NCI-H82 treated with DMSO at 0.1 percent for 48 hours (cell line): ENCODE measurements around the gene PHRF1.
"Not testable (repeated sequence)": the region's sequence is repeated elsewhere in the genome, so short reads cannot be mapped to it uniquely, and the experiment has no call there.

Experiments
- DNase-seq: peaks from one replicate; lab custom pipeline; 2025; ENCODE audit not compliant: unreplicated experiment; lab: John Stamatoyannopoulos, UW

The PHRF1 gene

DNA sequence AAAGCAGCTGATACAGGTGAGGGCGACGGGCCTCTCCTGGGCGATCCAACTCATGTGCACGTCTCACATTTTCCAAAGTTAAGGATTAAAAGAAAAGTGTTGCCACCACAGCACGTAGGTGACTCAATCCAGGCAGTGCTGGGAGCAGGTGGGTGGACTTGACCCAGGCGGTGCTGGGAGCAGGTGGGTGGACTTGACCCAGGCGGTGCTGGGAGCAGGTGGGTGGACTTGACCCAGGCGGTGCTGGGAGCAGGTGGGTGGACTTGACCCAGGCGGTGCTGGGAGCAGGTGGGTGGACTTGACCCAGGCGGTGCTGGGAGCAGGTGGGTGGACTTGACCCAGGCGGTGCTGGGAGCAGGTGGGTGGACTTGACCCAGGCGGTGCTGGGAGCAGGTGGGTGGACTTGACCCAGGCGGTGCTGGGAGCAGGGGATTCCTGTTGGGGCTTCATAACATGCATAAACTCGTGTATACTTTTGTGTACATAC lies 71.4 kb downstream of the PHRF1 start:
- DNase-seq, result not testable (repeated sequence)

DNA sequence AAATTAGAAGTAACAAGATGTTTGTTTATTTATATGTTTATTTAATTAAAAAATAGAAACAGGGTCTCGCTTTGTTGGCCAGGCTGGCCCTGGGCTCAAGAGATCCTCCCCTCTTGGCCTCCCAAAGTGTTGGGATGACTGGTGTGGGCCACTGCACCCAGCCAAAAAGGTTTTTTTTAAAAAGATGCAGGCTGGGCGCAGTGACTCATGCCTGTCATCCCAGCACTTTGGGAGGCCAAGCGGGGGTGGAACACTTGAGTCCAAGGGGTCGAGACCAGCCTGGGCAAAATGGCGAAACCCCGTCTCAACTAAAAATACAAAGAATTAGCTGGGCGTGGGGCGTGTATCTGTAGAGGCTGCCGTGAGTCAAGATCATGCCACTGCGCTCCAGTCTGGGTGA lies 74.2 kb downstream of the PHRF1 start:
- DNase-seq, result no peak

GRCh38 chr11:653136-653535 lies 76.9 kb downstream of the PHRF1 start:
- DNase-seq, result not testable (repeated sequence)

- no peak for DNase-seq
These were observed 77.6 kb downstream of the PHRF1 start for GRCh38 chr11:653837-654236.

DNA sequence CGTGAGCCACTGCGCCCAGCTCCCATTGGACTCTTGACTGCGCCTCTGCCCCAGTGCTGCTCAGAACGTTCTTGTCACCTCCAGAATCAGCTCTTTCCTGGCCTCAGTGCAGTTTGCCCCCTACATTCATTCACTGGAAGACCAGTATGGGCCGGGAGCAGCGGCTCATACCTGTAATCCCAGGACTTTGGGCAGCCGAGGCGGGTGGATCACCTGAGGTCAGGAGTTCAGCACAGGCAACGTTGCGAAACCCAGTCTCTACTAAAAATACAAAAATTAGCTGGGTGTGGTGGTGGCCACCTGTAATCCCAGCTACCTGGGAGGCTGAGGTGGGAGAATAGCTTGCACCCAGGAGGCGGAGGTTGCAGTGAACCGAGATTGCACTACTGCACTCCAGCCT lies 78.2 kb downstream of the PHRF1 start:
- not testable (repeated sequence) for DNase-seq

- no peak for DNase-seq
These were observed 78.9 kb downstream of the PHRF1 start for GRCh38 chr11:655036-655726.

GRCh38 chr11:656426-656825 lies 80.2 kb downstream of the PHRF1 start:
- no peak for DNase-seq

DNA sequence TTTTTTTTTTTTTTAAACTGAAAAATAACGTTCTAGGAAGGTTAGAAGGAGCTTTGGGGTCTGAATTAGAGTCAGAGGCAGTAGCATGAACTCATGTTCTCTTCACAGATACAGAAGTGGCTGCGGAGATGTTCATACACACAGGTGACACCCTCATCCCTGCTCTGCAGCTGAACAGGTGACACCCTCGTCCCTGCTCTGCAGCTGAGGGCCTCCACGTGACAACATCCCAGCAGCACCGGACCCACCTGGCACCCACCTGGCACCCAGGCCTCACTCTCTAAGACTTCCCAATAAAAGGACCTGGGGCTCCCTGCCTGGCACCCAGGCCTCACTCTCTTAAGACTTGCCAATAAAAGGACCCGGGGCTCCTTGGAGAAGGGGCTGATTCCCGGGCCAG lies 80.6 kb downstream of the PHRF1 start:
- DNase-seq, result no peak

DNA sequence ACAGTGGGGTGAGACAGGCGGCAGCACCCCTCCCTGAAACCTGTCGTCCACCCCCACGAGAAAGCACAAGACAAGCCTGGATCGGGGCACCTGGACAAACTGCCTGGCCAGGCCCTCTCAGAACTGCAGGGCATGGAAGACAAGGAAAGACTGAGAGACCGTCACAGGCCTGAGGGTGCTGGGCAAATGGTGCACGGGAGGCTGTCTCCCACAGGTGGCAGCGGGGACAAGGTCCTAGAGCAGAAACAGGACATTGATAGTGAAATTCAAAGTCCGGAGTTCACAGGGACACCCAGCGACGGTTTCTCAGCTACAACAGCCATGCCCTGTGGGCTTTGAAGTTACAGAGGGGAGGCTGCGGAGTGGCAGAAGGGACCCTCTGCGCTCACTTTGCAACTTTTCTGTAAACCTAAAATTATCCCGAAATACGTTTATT lies 81.4 kb downstream of the PHRF1 start:
- no peak for DNase-seq

- DNase-seq, result no peak
These were observed 83.3 kb downstream of the PHRF1 start for GRCh38 chr11:659532-660085.

DNA sequence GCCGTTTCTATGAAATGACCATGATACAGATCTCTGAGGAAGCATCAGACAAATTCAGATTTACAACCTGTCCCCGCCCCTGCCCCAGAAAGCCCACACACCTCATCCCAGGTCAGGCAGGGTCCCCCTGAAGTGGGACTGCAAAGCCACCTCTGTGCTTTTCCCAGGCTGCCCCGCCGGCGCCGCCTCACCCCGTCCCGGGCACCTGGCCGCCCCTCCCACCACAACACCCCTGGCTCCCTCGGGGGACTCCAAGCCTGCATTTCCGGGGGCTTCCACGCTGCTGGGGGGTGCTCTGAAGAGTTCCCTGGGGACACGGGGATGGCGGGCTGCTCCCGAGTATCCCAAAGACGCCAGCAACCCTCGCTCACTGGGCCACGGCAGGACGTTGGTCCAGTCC lies 84.0 kb downstream of the PHRF1 start:
- no peak for DNase-seq

DNA sequence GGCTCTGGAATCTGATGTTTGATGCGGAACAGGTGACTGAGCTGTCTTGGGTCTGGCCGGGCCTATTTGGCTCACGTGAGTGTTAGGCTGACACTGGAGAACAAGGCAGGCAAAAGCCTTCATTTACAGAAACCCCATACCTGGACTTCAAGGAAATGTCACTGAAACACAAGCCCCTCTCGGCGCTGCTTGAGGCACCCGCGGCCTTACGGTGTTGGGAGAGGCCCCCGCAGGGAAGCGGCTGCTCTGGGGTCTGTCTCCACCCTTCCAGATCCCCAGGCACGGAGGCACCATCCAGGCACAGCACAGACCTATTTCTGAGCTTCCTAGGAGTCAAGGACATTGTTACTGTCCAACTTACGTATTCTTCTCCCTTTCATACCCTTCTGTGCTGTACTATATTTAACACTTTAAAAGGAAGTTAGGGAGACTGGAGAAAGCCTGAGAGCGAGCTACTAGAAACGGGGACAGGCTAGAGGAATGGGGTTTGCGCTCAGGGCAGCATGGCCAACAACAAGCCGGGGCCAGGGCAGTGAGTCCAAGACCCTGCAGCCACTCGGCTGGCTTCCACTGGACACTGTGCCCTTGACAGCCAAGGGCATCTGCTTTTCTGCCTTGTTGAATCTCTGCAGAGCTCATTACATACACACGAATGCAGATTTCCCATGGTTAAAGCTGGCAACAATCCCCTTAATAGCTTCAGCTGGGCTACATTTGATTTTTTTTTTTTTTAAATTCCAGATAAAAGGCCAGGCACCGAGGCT lies 84.6 kb downstream of the PHRF1 start:
- no peak for DNase-seq
